Fibroblast of lung (primary cell): ENCODE data around the gene STIM1. TPM values are rescaled to one million over a fixed set of nuclear protein-coding genes. Genes with fewer than 3 reads are reported as not detected.
"Not testable (repeated sequence)": the region's sequence is repeated elsewhere in the genome, so short reads cannot be mapped to it uniquely, and the experiment has no call there.

Experiments used
- DNase-seq, 2 donors: peaks; one replicate each; pipeline versions ENCODE4 v3.0.0 to v3.0.0-alpha.2; 2010; ENCODE audit warnings: low read depth in 2 of 2
- H2AFZ ChIP-seq: 2 replicates; pipeline ENCODE4 v1.5.1; 2012; ENCODE audit warnings: low read length, control low read depth, inconsistent platforms
- H3K27ac ChIP-seq: 2 replicates; pipeline ENCODE4 v1.5.1; 2011; ENCODE audit warnings: low read length, control low read depth; ENCODE audit not compliant: insufficient read depth
- H3K27me3 ChIP-seq: 2 replicates; pipeline ENCODE4 v1.5.1; 2011; ENCODE audit warnings: mild to moderate bottlenecking, low read length; ENCODE audit not compliant: control insufficient read depth, insufficient read depth
- H3K36me3 ChIP-seq: 2 replicates; pipeline ENCODE4 v1.5.1; 2011; ENCODE audit warnings: low read length; ENCODE audit not compliant: control insufficient read depth, insufficient read depth
- H3K4me1 ChIP-seq: 2 replicates; pipeline ENCODE4 v1.5.1; 2011; ENCODE audit warnings: low read length; ENCODE audit not compliant: control insufficient read depth, insufficient read depth; ENCODE audit errors: extremely low read depth
- H3K4me2 ChIP-seq: 2 replicates; pipeline ENCODE4 v1.5.1; 2011; ENCODE audit warnings: low read length, control low read depth; ENCODE audit not compliant: insufficient read depth; ENCODE audit errors: extremely low read depth
- H3K4me3 ChIP-seq, 4 experiments: fragments of 200-600 bp in 1 of 4; sonication (generic) in 1 of 4; replicated peaks in 1 of 4; 2 replicates each; pipeline ENCODE4 v1.5.1; 2011 to 2016; ENCODE audit warnings: low read length in 4 of 4, low read depth in 3 of 4, mild to moderate bottlenecking in 3 of 4, control low read depth in 2 of 4, inconsistent platforms in 1 of 4, mixed read lengths in 1 of 4; ENCODE audit not compliant: insufficient read depth in 1 of 4; ENCODE audit errors: control extremely low read depth in 1 of 4
- H3K79me2 ChIP-seq: 2 replicates; pipeline ENCODE4 v1.5.1; 2012; ENCODE audit warnings: mild to moderate bottlenecking, low read length, inconsistent platforms; ENCODE audit not compliant: control insufficient read depth, insufficient read depth
- H3K9ac ChIP-seq: 2 replicates; pipeline ENCODE4 v1.5.1; 2011; ENCODE audit warnings: mild to moderate bottlenecking, low read length, control low read depth; ENCODE audit not compliant: insufficient read depth
- H3K9me3 ChIP-seq: 2 replicates; pipeline ENCODE4 v1.5.1; 2012; ENCODE audit warnings: low read depth, low read length; ENCODE audit not compliant: control insufficient read depth, insufficient read depth
- H4K20me1 ChIP-seq: 2 replicates; pipeline ENCODE4 v1.5.1; 2011; ENCODE audit warnings: low read length; ENCODE audit not compliant: control insufficient read depth, insufficient read depth; ENCODE audit errors: extremely low read depth
- EZH2 ChIP-seq: IDR thresholded peaks from 2 replicates; pipeline ENCODE4 v1.5.1; 2012; ENCODE audit warnings: low read length, control low read depth, mild to moderate bottlenecking; ENCODE audit errors: missing control alignments
- polyA plus RNA-seq, 2 donors: library from polyadenylated mRNA; depleted of rRNA in 1 of 2; stranded (reverse) in 1 of 2; unstranded in 1 of 2; fragments of >200 nt; gene quantifications; 2 replicates each; pipeline ENCODE4 v1.2.1, GENCODE V29; 2011 to 2012; ENCODE audit warnings: missing spikeins in 1 of 2
- total RNA-seq: library from RNA; depleted of rRNA; stranded (reverse); fragments of >200 nt; gene quantifications from 2 replicates; pipeline ENCODE4 v1.2.1, GENCODE V29; 2014
- TF ChIP-seq, protein P1 (sequence below), 2 donors: IDR thresholded peaks in 1 of 2; conservative IDR thresholded peaks in 1 of 2; 1 replicate in 1 of 2; 2 replicates in 1 of 2; pipeline ENCODE4 v1.5.1; 2011 to 2012; ENCODE audit warnings: low read length in 2 of 2, control low read depth in 1 of 2, inconsistent platforms in 1 of 2, low read depth in 1 of 2, mild to moderate bottlenecking in 1 of 2

The STIM1 gene
- total and polyA plus RNA-seq, 2 donors (not counting 1 experiment from before 2014, with no cell fraction given), result 38.1 to 44.6 TPM

DNA sequence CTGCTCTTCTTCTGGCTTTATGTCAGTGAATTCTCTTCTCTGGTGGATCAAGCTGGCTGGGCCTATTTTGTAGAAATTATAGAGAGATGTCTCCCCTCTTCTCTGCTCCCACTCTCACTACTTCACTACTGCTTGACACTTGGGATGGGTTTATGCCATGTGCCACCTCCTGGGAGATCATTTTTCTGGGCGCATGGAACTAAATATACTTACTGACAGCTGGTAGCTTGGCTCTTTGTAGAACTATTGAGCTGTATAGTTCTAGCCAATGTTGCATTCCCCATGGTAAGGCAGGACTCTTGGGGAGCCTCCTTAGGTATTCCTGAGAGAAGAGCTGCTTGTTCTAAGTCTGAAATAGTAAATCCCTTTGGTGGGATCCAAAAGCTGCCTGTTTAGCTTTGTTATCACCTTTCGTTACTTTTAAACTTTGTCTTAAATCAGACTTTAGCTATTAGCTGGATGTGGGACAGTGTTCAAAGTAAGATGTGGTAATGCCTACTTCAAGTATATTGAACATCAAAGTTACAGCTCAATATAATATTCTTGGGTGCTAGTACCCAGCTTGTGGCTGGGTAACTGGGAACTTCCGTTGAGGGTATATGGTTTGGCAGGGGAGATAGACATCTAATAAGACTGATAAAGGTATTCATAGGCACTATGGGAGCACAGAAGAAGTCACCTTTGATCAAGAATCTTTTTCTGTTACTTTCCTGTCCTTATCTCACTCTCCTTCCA, 151.6 kb downstream of the STIM1 start:
- no peak overlapping the region for H3K27ac ChIP-seq
- no peaks in the 10 kb centered on the region for H3K36me3 ChIP-seq
- H3K4me2 ChIP-seq, result no peak overlapping the region
- no peak overlapping the region for H3K4me3 ChIP-seq
- no peaks in the 10 kb centered on the region for H3K79me2 ChIP-seq
- no peaks in the 10 kb centered on the region for H4K20me1 ChIP-seq
- H3K27me3 ChIP-seq, result no peaks in the 10 kb centered on the region
- no peak overlapping the region for H2AFZ ChIP-seq
- no peak for DNase-seq
- TF ChIP-seq EZH2, result no peak
- TF ChIP-seq, protein P1, sequence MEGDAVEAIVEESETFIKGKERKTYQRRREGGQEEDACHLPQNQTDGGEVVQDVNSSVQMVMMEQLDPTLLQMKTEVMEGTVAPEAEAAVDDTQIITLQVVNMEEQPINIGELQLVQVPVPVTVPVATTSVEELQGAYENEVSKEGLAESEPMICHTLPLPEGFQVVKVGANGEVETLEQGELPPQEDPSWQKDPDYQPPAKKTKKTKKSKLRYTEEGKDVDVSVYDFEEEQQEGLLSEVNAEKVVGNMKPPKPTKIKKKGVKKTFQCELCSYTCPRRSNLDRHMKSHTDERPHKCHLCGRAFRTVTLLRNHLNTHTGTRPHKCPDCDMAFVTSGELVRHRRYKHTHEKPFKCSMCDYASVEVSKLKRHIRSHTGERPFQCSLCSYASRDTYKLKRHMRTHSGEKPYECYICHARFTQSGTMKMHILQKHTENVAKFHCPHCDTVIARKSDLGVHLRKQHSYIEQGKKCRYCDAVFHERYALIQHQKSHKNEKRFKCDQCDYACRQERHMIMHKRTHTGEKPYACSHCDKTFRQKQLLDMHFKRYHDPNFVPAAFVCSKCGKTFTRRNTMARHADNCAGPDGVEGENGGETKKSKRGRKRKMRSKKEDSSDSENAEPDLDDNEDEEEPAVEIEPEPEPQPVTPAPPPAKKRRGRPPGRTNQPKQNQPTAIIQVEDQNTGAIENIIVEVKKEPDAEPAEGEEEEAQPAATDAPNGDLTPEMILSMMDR (conservative IDR thresholded peaks at IDR 0.05 in 1 of 2, IDR thresholded peaks at IDR 0.05 in 1 of 2; ENCODE audit: low read depth in 1 of 2, low read length in 2 of 2), result no peak
- no peaks in the 10 kb centered on the region for H3K9me3 ChIP-seq
- no peak overlapping the region for H3K9ac ChIP-seq
- no peaks in the 10 kb centered on the region for H3K4me1 ChIP-seq

- no peak overlapping the region for H2AFZ ChIP-seq
Observed at GRCh38 chr11:4008116-4008515, 152.7 kb downstream of the STIM1 start.

DNA sequence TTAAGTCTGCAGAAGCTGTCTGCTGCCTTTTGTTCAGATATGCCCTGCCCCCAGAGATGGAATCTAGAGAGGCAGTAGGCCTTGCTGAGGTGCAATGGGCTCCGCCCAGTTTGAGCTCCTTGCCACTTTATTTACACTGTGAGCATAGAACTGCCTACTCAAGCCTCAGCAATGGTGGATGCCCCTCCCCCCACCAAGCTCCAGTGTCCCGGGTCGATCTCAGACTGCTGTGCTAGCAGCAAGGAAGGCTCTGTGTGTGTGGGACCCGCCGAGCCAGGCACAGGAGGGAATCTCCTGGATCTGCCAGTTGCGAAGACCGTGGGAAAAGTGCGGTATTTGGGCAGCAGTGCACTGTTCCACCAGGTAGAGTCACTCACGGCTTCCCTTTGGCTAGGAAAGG, 161.1 kb downstream of the STIM1 start:
- not testable (repeated sequence) for H3K4me1 ChIP-seq, H2AFZ ChIP-seq, H3K4me3 ChIP-seq

More at GRCh38 chr11:4008116-4008515, 152.7 kb downstream of the STIM1 start:
- no peak for DNase-seq
- no peaks in the 10 kb centered on the region for H3K9me3 ChIP-seq
- no peak overlapping the region for H3K27ac ChIP-seq
- no peaks in the 10 kb centered on the region for H3K4me1 ChIP-seq
- H3K4me2 ChIP-seq, result no peak overlapping the region
- no peaks in the 10 kb centered on the region for H4K20me1 ChIP-seq
- no peak for TF ChIP-seq EZH2
- TF ChIP-seq, protein P1 (conservative IDR thresholded peaks at IDR 0.05 in 1 of 2, IDR thresholded peaks at IDR 0.05 in 1 of 2; ENCODE audit: low read depth in 1 of 2, low read length in 2 of 2), result no peak
- no peak overlapping the region for H3K4me3 ChIP-seq
- H3K79me2 ChIP-seq, result no peaks in the 10 kb centered on the region
- H3K9ac ChIP-seq, result no peak overlapping the region
- H3K36me3 ChIP-seq, result no peaks in the 10 kb centered on the region
- no peaks in the 10 kb centered on the region for H3K27me3 ChIP-seq

More for the DNA sequence above, 161.1 kb downstream of the STIM1 start:
- H3K9me3 ChIP-seq, H3K27ac ChIP-seq, H3K9ac ChIP-seq, H3K36me3 ChIP-seq, H3K79me2 ChIP-seq, H3K27me3 ChIP-seq, DNase-seq, H4K20me1 ChIP-seq, H3K4me2 ChIP-seq: not testable (repeated sequence)
